DND-41 (cell line): Measurements from ENCODE around the gene SCUBE2.

Experiments
- ATAC-seq: fragments of 200-7000 bp; cut with Tn5 transposase; 3 replicates; pipeline ENCODE4 v1.9.1; 2021; ENCODE audit warnings: low read depth; ENCODE audit not compliant: insufficient read depth
- DNase-seq: peaks from one replicate; pipeline ENCODE4 v3.0.0-alpha.2; 2020
- H2AFZ ChIP-seq: 2 replicates; pipeline ENCODE4 v1.6.0; 2012; ENCODE audit warnings: low read depth, low read length
- H3K27ac ChIP-seq: 2 replicates; pipeline ENCODE4 v1.5.1; 2012; ENCODE audit warnings: low read length, inconsistent platforms
- H3K27me3 ChIP-seq: fragments of 200-600 bp; sonication (generic); 2 replicates; pipeline ENCODE4 v1.6.0; 2012; ENCODE audit warnings: low read length, mild to moderate bottlenecking, inconsistent platforms; ENCODE audit not compliant: insufficient read depth, poor library complexity
- H3K36me3 ChIP-seq: 2 replicates; pipeline ENCODE4 v1.5.1; 2012; ENCODE audit warnings: low read length, inconsistent platforms; ENCODE audit not compliant: insufficient read depth
- H3K4me1 ChIP-seq: 2 replicates; pipeline ENCODE4 v1.5.1; 2012; ENCODE audit warnings: mild to moderate bottlenecking, low read length; ENCODE audit not compliant: insufficient read depth
- H3K4me2 ChIP-seq: 2 replicates; pipeline ENCODE4 v1.6.0; 2012; ENCODE audit warnings: mild to moderate bottlenecking, moderate library complexity, low read length, inconsistent platforms; ENCODE audit not compliant: insufficient read depth
- H3K4me3 ChIP-seq, 2 experiments: fragments of 200-600 bp in 1 of 2; shearing (Covaris generic) in 1 of 2; 2 replicates each; pipeline ENCODE4 v1.5.1; 2012 to 2016; ENCODE audit warnings: inconsistent platforms in 2 of 2, low read length in 2 of 2, mild to moderate bottlenecking in 2 of 2, low read depth in 1 of 2, moderate library complexity in 1 of 2
- H3K79me2 ChIP-seq: 2 replicates; pipeline ENCODE4 v1.6.0; 2012; ENCODE audit warnings: low read length, inconsistent platforms; ENCODE audit not compliant: insufficient read depth
- H3K9ac ChIP-seq: 2 replicates; pipeline ENCODE4 v1.6.0; 2012; ENCODE audit warnings: low read depth, mild to moderate bottlenecking, inconsistent platforms, low read length, moderate library complexity
- H3K9me3 ChIP-seq: 2 replicates; pipeline ENCODE4 v1.5.1; 2012; ENCODE audit warnings: low read length, moderate library complexity, mild to moderate bottlenecking, inconsistent platforms; ENCODE audit not compliant: insufficient read depth, severe bottlenecking
- H4K20me1 ChIP-seq: 2 replicates; pipeline ENCODE4 v1.6.0; 2012; ENCODE audit warnings: low read length; ENCODE audit not compliant: insufficient read depth
- CTCF ChIP-seq: IDR thresholded peaks from 2 replicates; pipeline ENCODE4 v1.5.1; 2012; ENCODE audit warnings: borderline replicate concordance, low read length, moderate library complexity, mild to moderate bottlenecking; ENCODE audit not compliant: poor library complexity, severe bottlenecking; ENCODE audit errors: extremely low read depth
- EZH2 ChIP-seq: IDR thresholded peaks from 3 replicates; pipeline ENCODE4 v1.6.1; 2012; ENCODE audit warnings: borderline replicate concordance, low read depth, mild to moderate bottlenecking, moderate library complexity, low read length, inconsistent platforms; ENCODE audit not compliant: severe bottlenecking

SCUBE2 gene

GRCh38 chr11:9016916-9017642 is 74.3 kb downstream of the SCUBE2 start:
- Histone ChIP-seq H3K4me1 (peaks cover 6% of the 10 kb centered on the region; the same call in 1 of the 2 replicates), H3K4me2 (no peak overlapping the region), H3K27me3 (no peaks in the 10 kb centered on the region), H3K4me3 (no peak overlapping the region), H3K9me3 (no peaks in the 10 kb centered on the region), H3K9ac (no peak overlapping the region), H3K79me2 (no peaks in the 10 kb centered on the region), H3K36me3 (no peaks in the 10 kb centered on the region), H4K20me1 (no peaks in the 10 kb centered on the region), H2AFZ (no peak overlapping the region), H3K27ac (no peak overlapping the region)
- DNase-seq (no peak), ATAC-seq (0 out of 3 replicates have a peak, but pooled peaks have one; percentile 33)
- TF ChIP-seq EZH2 = no peak
- TF ChIP-seq CTCF = no peak

GRCh38 chr11:9015677-9016076 is 75.7 kb downstream of the SCUBE2 start:
- Histone ChIP-seq H3K27me3 (no peaks in the 10 kb centered on the region), H3K9me3 (no peaks in the 10 kb centered on the region), H3K27ac (no peak overlapping the region), H4K20me1 (no peaks in the 10 kb centered on the region), H2AFZ (no peak overlapping the region), H3K9ac (no peak overlapping the region), H3K4me1 (peaks cover 6% of the 10 kb centered on the region; the same call in 1 of the 2 replicates), H3K4me3 (no peak overlapping the region), H3K36me3 (no peaks in the 10 kb centered on the region), H3K4me2 (no peak overlapping the region), H3K79me2 (no peaks in the 10 kb centered on the region)
- TF ChIP-seq EZH2 (no peak), CTCF (peak; percentile 92)
- peak; percentile 93 for ATAC-seq
- DNase-seq = peak; percentile 66

DNA sequence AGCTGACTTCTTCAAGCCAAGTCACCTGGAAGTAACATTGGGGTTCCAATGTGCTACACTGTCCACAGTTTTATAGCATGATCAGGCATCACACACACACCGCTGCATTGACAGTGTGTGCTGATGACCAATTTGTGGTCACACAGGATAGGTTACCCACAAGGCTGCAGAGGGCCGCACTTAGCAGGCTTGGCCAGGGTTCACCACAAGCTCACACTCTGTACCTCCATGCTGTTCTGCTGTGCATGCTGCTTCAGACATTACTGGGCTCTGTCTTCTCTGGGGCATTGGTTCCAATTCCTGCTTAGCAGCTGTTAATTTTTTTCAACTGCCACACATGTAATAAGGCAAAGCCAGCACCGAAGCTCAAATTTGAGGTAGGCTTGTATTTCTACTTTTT is 76.6 kb downstream of the SCUBE2 start:
- Histone ChIP-seq H3K4me3 (no peak overlapping the region), H4K20me1 (no peaks in the 10 kb centered on the region), H3K79me2 (no peaks in the 10 kb centered on the region), H3K4me1 (peaks cover 6% of the 10 kb centered on the region; the same call in 1 of the 2 replicates), H3K36me3 (no peaks in the 10 kb centered on the region), H3K27ac (no peak overlapping the region), H3K9ac (no peak overlapping the region), H3K9me3 (no peaks in the 10 kb centered on the region), H3K4me2 (no peak overlapping the region), H2AFZ (no peak overlapping the region), H3K27me3 (no peaks in the 10 kb centered on the region)
- DNase-seq (no peak), ATAC-seq (no peak)
- TF ChIP-seq EZH2 = no peak
- TF ChIP-seq CTCF = no peak
